ENCODE measurements around the gene SMAD3. TPM values are rescaled to one million over a fixed set of nuclear protein-coding genes. Genes with fewer than 3 reads are reported as not detected.

SMAD3 gene
- total and polyA plus RNA-seq, 4 donors, result 10.9 to 41.6 (median 23.4) TPM

DNA sequence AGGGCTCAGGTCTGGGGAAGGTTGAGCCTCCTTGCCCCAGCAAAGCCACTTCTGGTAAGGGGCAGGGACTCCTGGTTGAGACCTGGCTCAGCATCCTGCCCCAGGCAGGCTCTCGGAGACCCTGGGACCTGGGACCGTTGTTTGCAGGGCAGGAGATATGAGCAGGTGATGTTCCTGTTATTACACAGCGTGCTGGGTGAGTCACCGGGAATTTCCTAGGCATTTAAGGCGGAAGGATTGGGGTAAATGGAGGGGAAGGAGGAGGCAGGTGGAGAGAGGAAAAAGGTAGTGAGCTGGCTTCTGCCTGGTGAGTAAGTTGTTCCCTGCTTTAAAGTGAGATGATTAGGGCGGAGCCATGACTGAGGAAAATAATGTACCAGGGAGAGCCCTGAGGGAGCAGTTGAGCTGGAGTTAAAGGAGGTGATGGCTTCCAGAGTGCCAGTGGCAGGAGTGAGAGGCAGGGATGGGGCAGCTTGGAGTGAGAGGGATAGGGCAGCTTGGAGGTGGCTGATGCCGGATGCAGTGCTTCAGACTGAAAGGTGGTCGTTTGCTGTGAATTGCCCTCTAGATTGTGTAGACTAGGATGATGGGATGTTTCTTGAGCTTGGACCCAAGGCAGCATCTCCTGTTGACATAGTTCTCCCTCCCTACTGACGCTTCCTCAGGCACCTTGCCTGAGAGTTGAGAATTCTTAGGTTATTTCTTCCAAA is 109.6 kb downstream of the SMAD3 start:
- Histone ChIP-seq H3K4me1 (ENCODE audit: control insufficient read depth in 5 of 5, insufficient read depth in 5 of 5, low read length in 5 of 5) (peaks cover 16 to 54% (median 38%) of the 10 kb centered on the region in 5 donors), H3K4me3 (no peak overlapping the region), H3K27me3 (ENCODE audit: control insufficient read depth in 3 of 3, insufficient read depth in 3 of 3, low read length in 2 of 3) (no peaks in the 10 kb centered on the region), H3K27ac (ENCODE audit: low read depth in 1 of 2, low read length in 1 of 2) (peak overlapping the region in 1 of 2 donors; percentile 34), H3K36me3 (ENCODE audit: control insufficient read depth in 4 of 4, insufficient read depth in 4 of 4, low read length in 4 of 4) (peaks cover 4 to 40% (median 18%) of the 10 kb centered on the region in 4 donors), H3K9me3 (ENCODE audit: control insufficient read depth in 4 of 4, insufficient read depth in 3 of 4, low read length in 3 of 4) (no peaks in the 10 kb centered on the region), H3K9ac (ENCODE audit: insufficient read depth in 1 of 2, low read length in 2 of 2) (no peak overlapping the region)
- DNase-seq (no peak), ATAC-seq (ENCODE audit: insufficient read depth, low FRiP score) (peak; percentile 20)
- TF ChIP-seq, protein P1, sequence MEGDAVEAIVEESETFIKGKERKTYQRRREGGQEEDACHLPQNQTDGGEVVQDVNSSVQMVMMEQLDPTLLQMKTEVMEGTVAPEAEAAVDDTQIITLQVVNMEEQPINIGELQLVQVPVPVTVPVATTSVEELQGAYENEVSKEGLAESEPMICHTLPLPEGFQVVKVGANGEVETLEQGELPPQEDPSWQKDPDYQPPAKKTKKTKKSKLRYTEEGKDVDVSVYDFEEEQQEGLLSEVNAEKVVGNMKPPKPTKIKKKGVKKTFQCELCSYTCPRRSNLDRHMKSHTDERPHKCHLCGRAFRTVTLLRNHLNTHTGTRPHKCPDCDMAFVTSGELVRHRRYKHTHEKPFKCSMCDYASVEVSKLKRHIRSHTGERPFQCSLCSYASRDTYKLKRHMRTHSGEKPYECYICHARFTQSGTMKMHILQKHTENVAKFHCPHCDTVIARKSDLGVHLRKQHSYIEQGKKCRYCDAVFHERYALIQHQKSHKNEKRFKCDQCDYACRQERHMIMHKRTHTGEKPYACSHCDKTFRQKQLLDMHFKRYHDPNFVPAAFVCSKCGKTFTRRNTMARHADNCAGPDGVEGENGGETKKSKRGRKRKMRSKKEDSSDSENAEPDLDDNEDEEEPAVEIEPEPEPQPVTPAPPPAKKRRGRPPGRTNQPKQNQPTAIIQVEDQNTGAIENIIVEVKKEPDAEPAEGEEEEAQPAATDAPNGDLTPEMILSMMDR (IDR thresholded peaks at IDR 0.05; ENCODE audit: control extremely low read depth, extremely low read depth), result no peak
- 86 to 91% methylated on average over 9 of the region's 9 CpGs for WGBS, 2 donors

DNA sequence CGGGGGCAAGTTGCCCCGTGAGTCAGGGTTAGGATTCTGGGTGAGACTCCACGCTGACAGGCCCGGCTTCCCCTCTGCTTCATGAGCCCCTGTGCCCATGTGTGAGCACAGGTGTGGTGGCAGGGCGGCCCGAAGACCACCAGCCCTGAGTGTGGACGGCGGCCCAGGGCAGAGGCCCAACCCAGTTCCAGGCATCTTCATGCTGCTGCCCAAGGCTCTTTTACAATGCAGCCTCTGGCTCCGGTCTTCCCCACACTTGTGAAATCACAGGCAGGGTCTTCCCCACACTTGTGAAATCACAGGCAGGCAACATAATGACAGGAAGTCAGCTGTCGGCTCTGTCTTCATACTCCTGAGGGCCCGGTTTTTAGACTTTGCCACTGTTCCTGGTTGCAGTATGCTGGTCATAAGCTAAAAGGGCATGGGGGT is 110.3 kb downstream of the SMAD3 start:
- DNase-seq (peak; percentile 80 to 89 (median 82)), ATAC-seq (ENCODE audit: insufficient read depth, low FRiP score) (peak; percentile 43)
- Histone ChIP-seq H3K9ac (ENCODE audit: insufficient read depth in 1 of 2, low read length in 2 of 2) (no peak overlapping the region), H3K36me3 (ENCODE audit: control insufficient read depth in 4 of 4, insufficient read depth in 4 of 4, low read length in 4 of 4) (peaks cover 2 to 37% (median 15%) of the 10 kb centered on the region in 4 donors), H3K4me3 (no peak overlapping the region), H3K27ac (ENCODE audit: low read depth in 1 of 2, low read length in 1 of 2) (peak overlapping the region in 1 of 2 donors; percentile 68), H3K4me1 (ENCODE audit: control insufficient read depth in 5 of 5, insufficient read depth in 5 of 5, low read length in 5 of 5) (peaks cover 16 to 59% (median 38%) of the 10 kb centered on the region in 5 donors), H3K9me3 (ENCODE audit: control insufficient read depth in 4 of 4, insufficient read depth in 3 of 4, low read length in 3 of 4) (no peaks in the 10 kb centered on the region), H3K27me3 (ENCODE audit: control insufficient read depth in 3 of 3, insufficient read depth in 3 of 3, low read length in 2 of 3) (no peaks in the 10 kb centered on the region)
- 50 to 54% methylated on average over 11 of the region's 11 CpGs for WGBS, 2 donors
- TF ChIP-seq, protein P1 (IDR thresholded peaks at IDR 0.05; ENCODE audit: control extremely low read depth, extremely low read depth), result no peak

DNA sequence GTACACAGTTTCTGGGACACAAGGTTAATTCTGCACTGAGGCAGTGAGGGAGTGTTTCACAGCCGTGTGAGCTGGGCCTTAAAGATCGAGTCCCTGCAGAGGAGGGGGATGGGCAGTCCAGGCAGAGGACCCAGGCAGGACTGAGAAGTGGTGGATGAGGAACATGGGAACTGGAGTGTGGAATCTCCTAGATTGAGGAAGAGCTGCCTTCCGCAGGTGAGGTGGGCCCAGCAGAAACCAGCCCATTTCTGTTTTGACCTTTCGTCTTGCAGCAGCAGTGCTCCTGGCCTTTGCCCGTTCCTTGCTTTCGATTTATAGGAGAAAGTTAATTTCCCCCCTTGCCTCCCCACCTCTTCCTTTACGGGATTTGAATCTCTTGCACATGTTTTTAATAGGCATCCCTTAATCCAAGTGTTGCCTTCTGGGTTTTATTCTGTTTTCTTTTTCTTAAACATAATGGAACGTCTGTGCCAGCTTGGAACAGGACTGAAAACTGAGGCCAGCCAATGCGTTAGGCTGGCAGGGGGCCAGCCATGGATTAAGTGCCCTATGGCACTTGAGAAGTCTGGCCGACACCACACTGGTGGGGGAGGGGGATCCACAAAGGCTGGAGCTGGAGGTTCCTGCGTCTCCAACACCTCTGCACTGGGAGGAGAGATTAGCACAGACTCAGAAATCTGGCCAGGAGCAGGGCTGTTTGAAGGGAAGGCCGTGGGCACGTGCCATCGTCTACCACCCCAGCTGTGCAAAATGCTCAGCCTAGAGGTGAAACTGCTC is 111.0 kb downstream of the SMAD3 start:
- no peaks in the 10 kb centered on the region for H3K27me3 ChIP-seq (ENCODE audit: control insufficient read depth in 3 of 3, insufficient read depth in 3 of 3, low read length in 2 of 3)
- DNase-seq, result peak; percentile 58 to 68 (median 58)
- no peak for ATAC-seq (ENCODE audit: insufficient read depth, low FRiP score)
- no peak overlapping the region for H3K9ac ChIP-seq (ENCODE audit: insufficient read depth in 1 of 2, low read length in 2 of 2)
- no peak overlapping the region for H3K4me3 ChIP-seq
- peak overlapping the region in 1 of 2 donors; percentile 68 for H3K27ac ChIP-seq (ENCODE audit: low read depth in 1 of 2, low read length in 1 of 2)
- no peaks in the 10 kb centered on the region for H3K9me3 ChIP-seq (ENCODE audit: control insufficient read depth in 4 of 4, insufficient read depth in 3 of 4, low read length in 3 of 4)
- peaks cover 16 to 59% (median 38%) of the 10 kb centered on the region in 5 donors for H3K4me1 ChIP-seq (ENCODE audit: control insufficient read depth in 5 of 5, insufficient read depth in 5 of 5, low read length in 5 of 5)
- TF ChIP-seq, protein P1 (IDR thresholded peaks at IDR 0.05; ENCODE audit: control extremely low read depth, extremely low read depth), result no peak
- WGBS, 2 donors, result 62 to 68% methylated on average over 14 of the region's 14 CpGs
- peaks cover 0 to 33% (median 13%) of the 10 kb centered on the region in 4 donors for H3K36me3 ChIP-seq (ENCODE audit: control insufficient read depth in 4 of 4, insufficient read depth in 4 of 4, low read length in 4 of 4)
